H1 (cell line): ENCODE measurements around the gene TBC1D7. TPM values are rescaled to one million over a fixed set of nuclear protein-coding genes. Genes with fewer than 3 reads are reported as not detected.
A peak's percentile ranks its signal among the peaks of the same experiment; 100 is the strongest.

Experiments
- CTCF ChIA-PET: fragments of 300-600 bp; sonication (Branson Sonifier 250); formaldehyde crosslinking; loops from one replicate; lab custom pipeline; 2021; ENCODE audit not compliant: partially characterized antibody; lab: Charles Lee
- POLR2A ChIA-PET: fragments of 300-600 bp; sonication (Branson Sonifier 250); formaldehyde crosslinking; loops from one replicate; lab custom pipeline; 2021; ENCODE audit warnings: inconsistent platforms; ENCODE audit not compliant: partially characterized antibody; lab: Charles Lee
- DNase-seq, 2 experiments: peaks; one replicate each; pipeline versions ENCODE4 v3.0.0 to v3.0.0-alpha.2; 2010 to 2022; ENCODE audit warnings: low spot score in 2 of 2, low read depth in 1 of 2, mixed read lengths in 1 of 2
- FAIRE-seq: peaks from 2 replicates; lab custom pipeline; 2011; peaks lifted over from hg19 to GRCh38; lab: Jason Lieb, UNC
- H2AFZ ChIP-seq: 2 replicates; pipeline ENCODE4 v1.8.1; 2012; ENCODE audit warnings: low read length, inconsistent platforms
- H2AK5ac ChIP-seq: 2 replicates; pipeline ENCODE4 v1.6.1; 2013; ENCODE audit warnings: low read depth, low read length
- H2BK120ac ChIP-seq: replicated peaks from 2 replicates; pipeline ENCODE3; 2013; ENCODE audit warnings: low read depth, low read length, inconsistent platforms
- H2BK12ac ChIP-seq: 2 replicates; pipeline ENCODE4 v1.6.1; 2013; ENCODE audit warnings: low read depth, low read length
- H2BK15ac ChIP-seq: 2 replicates; pipeline ENCODE4 v1.6.1; 2013; ENCODE audit warnings: low read length
- H2BK20ac ChIP-seq: 2 replicates; pipeline ENCODE4 v1.6.1; 2013; ENCODE audit warnings: low read length
- H2BK5ac ChIP-seq: 2 replicates; pipeline ENCODE4 v1.6.1; 2013; ENCODE audit warnings: low read depth, low read length
- H3K14ac ChIP-seq: 2 replicates; pipeline ENCODE4 v1.6.1; 2013; ENCODE audit warnings: inconsistent platforms; ENCODE audit not compliant: insufficient read length
- H3K18ac ChIP-seq: 2 replicates; pipeline ENCODE4 v1.6.1; 2013; ENCODE audit warnings: low read length; ENCODE audit errors: extremely low read depth
- H3K23ac ChIP-seq: 2 replicates; pipeline ENCODE4 v1.6.1; 2013; ENCODE audit warnings: inconsistent platforms; ENCODE audit not compliant: insufficient read length
- H3K23me2 ChIP-seq: 2 replicates; pipeline ENCODE4 v1.6.1; 2013; ENCODE audit warnings: low read depth, low read length
- H3K27ac ChIP-seq: 2 replicates; pipeline ENCODE4 v1.6.1; 2011; ENCODE audit warnings: low read depth, low read length, inconsistent platforms
- H3K27me3 ChIP-seq, 4 experiments: replicated peaks in 1 of 4; 1 replicate in 1 of 4; 2 replicates in 3 of 4; pipeline versions ENCODE4 v1.6.1 to v1.8.1; 2011 to 2013; ENCODE audit warnings: low read length in 3 of 4, mild to moderate bottlenecking in 3 of 4, inconsistent platforms in 2 of 4, mixed read lengths in 2 of 4, moderate library complexity in 1 of 4; ENCODE audit not compliant: control insufficient read depth in 3 of 4, insufficient read depth in 3 of 4; ENCODE audit errors: extremely low read depth in 1 of 4
- H3K36me3 ChIP-seq, 4 experiments: 2 replicates each; pipeline versions ENCODE4 v1.6.1 to v1.8.1; 2011 to 2013; ENCODE audit warnings: mild to moderate bottlenecking in 4 of 4, low read length in 3 of 4, moderate library complexity in 2 of 4, control low read depth in 1 of 4, inconsistent platforms in 1 of 4; ENCODE audit not compliant: insufficient read depth in 4 of 4, control insufficient read depth in 2 of 4
- H3K4ac ChIP-seq: replicated peaks from 2 replicates; pipeline ENCODE3; 2013; ENCODE audit warnings: low read length, low read depth, mixed read lengths, inconsistent platforms; ENCODE audit not compliant: insufficient read length
- H3K4me1 ChIP-seq, 4 experiments: replicated peaks in 1 of 4; 1 replicate in 1 of 4; 2 replicates in 3 of 4; pipeline versions ENCODE4 v1.6.1 to v1.8.1; 2011 to 2013; ENCODE audit warnings: low read length in 3 of 4, inconsistent platforms in 2 of 4, mixed read lengths in 1 of 4; ENCODE audit not compliant: insufficient read depth in 4 of 4, control insufficient read depth in 3 of 4
- H3K4me2 ChIP-seq, 2 experiments: 2 replicates each; pipeline versions ENCODE4 v1.6.1 to v1.8.1; 2011 to 2013; ENCODE audit warnings: low read depth in 2 of 2, low read length in 2 of 2, control low read depth in 1 of 2, inconsistent platforms in 1 of 2, mild to moderate bottlenecking in 1 of 2; ENCODE audit not compliant: insufficient read depth in 1 of 2
- H3K4me3 ChIP-seq, 4 experiments: fragments of 200-600, 300-600 bp in 1 of 4; sonication (generic), shearing (Covaris generic), sonication (Bioruptor Twin) in 1 of 4; 2 replicates each; pipeline versions ENCODE4 v1.5.1 to v1.8.1; 2011 to 2016; ENCODE audit warnings: low read length in 4 of 4, low read depth in 3 of 4, control low read depth in 2 of 4, inconsistent platforms in 2 of 4, mild to moderate bottlenecking in 2 of 4, mixed read lengths in 1 of 4, moderate library complexity in 1 of 4; ENCODE audit not compliant: insufficient read depth in 2 of 4; ENCODE audit errors: extremely low read depth in 1 of 4
- H3K56ac ChIP-seq: replicated peaks from 2 replicates; pipeline ENCODE3; 2013; ENCODE audit warnings: low read depth, mild to moderate bottlenecking, mixed read lengths, low read length, inconsistent platforms; ENCODE audit not compliant: insufficient read length
- H3K79me1 ChIP-seq: 2 replicates; pipeline ENCODE4 v1.6.1; 2013; ENCODE audit warnings: low read depth, low read length, control low read depth
- H3K79me2 ChIP-seq, 2 experiments: 2 replicates each; pipeline versions ENCODE4 v1.6.1 to v1.8.1; 2012 to 2013; ENCODE audit warnings: low read length in 2 of 2, mild to moderate bottlenecking in 2 of 2, inconsistent platforms in 1 of 2; ENCODE audit not compliant: insufficient read depth in 2 of 2, control insufficient read depth in 1 of 2
- H3K9ac ChIP-seq, 4 experiments: replicated peaks in 1 of 4; 1 replicate in 1 of 4; 2 replicates in 3 of 4; pipeline versions ENCODE4 v1.6.1 to v1.8.1; 2011 to 2013; ENCODE audit warnings: low read depth in 3 of 4, low read length in 3 of 4, control low read depth in 2 of 4, mild to moderate bottlenecking in 2 of 4, moderate library complexity in 2 of 4, inconsistent platforms in 1 of 4; ENCODE audit errors: extremely low read depth in 1 of 4
- H3K9me3 ChIP-seq, 2 experiments: 2 replicates each; pipeline versions ENCODE4 v1.6.1 to v1.8.1; 2012 to 2013; ENCODE audit warnings: mild to moderate bottlenecking in 2 of 2, moderate library complexity in 2 of 2, control low read depth in 1 of 2, inconsistent platforms in 1 of 2, low read depth in 1 of 2, low read length in 1 of 2, mixed read lengths in 1 of 2; ENCODE audit not compliant: insufficient read depth in 2 of 2
- H4K20me1 ChIP-seq, 2 experiments: replicated peaks in 1 of 2; 2 replicates each; pipeline versions ENCODE3 to v1.8.1; 2011 to 2013; ENCODE audit warnings: inconsistent platforms in 2 of 2, low read length in 2 of 2, mild to moderate bottlenecking in 1 of 2; ENCODE audit not compliant: insufficient read depth in 2 of 2, control insufficient read depth in 1 of 2
- H4K5ac ChIP-seq: 2 replicates; pipeline ENCODE4 v1.6.1; 2013; ENCODE audit warnings: low read length, low read depth, mixed read lengths, inconsistent platforms; ENCODE audit not compliant: insufficient read length
- H4K8ac ChIP-seq: 2 replicates; pipeline ENCODE4 v1.8.0; 2013; ENCODE audit warnings: mild to moderate bottlenecking, moderate library complexity, low read length, inconsistent platforms; ENCODE audit not compliant: insufficient read depth; ENCODE audit errors: extremely low read depth
- H4K91ac ChIP-seq: replicated peaks from 2 replicates; pipeline ENCODE3; 2013; ENCODE audit warnings: low read length, mixed read lengths, inconsistent platforms; ENCODE audit not compliant: insufficient read length
- CEBPB ChIP-seq: IDR thresholded peaks from 2 replicates; pipeline ENCODE4 v1.6.1; 2012; ENCODE audit warnings: low read depth, low read length
- CTBP2 ChIP-seq: IDR thresholded peaks from 2 replicates; pipeline ENCODE4 v1.7.0; 2011; ENCODE audit warnings: borderline replicate concordance, mild to moderate bottlenecking, moderate library complexity, mixed read lengths, low read length; ENCODE audit not compliant: insufficient read depth, insufficient read length
- PHF8 ChIP-seq: fragments of 200-600 bp; sonication (generic); conservative IDR thresholded peaks from 2 replicates; pipeline ENCODE4 v1.7.1; 2012; ENCODE audit warnings: low read depth, mild to moderate bottlenecking, inconsistent platforms, low read length, moderate library complexity
- POLR2A ChIP-seq, 2 experiments: IDR thresholded peaks; 1 replicate in 1 of 2; 2 replicates in 1 of 2; pipeline ENCODE4 v1.6.1; 2011; ENCODE audit warnings: low read depth in 2 of 2, low read length in 2 of 2, mild to moderate bottlenecking in 2 of 2; ENCODE audit errors: control extremely low read depth in 1 of 2
- TBP ChIP-seq: IDR thresholded peaks from 2 replicates; pipeline ENCODE4 v1.6.1; 2011; ENCODE audit warnings: low read depth, low read length, improper control_type of control experiment
- WGBS, 2 experiments: shearing (Covaris generic) in 1 of 2; methylation state at CpG; one replicate each; pipeline versions ENCODE4 v1.1.6 to v1.1.7; 2013 to 2015; ENCODE audit warnings: low lambda C conversion rate in 2 of 2, mixed read lengths in 2 of 2, inconsistent platforms in 1 of 2, low coverage in 1 of 2, missing lambda C conversion rate in 1 of 2; ENCODE audit not compliant: insufficient replicate concordance in 2 of 2, insufficient coverage in 1 of 2, insufficient read length in 1 of 2; ENCODE audit errors: extremely low coverage in 1 of 2, missing lambda C conversion rate in 1 of 2; 5-methylcytosine and 5-hydroxymethylcytosine counted together
- polyA plus RNA-seq, 7 experiments: library from polyadenylated mRNA; depleted of rRNA in 3 of 7; stranded (reverse) in 5 of 7; unstranded in 2 of 7; fragments of >200 nt in 5 of 7; fragments of 200-250 nt in 2 of 7; gene quantifications; 1 replicate in 5 of 7; 2 replicates in 1 of 7; 4 replicates in 1 of 7; pipeline versions ENCODE4 v1.2.1 to v1.2.3, GENCODE V29; 2011 to 2013; ENCODE audit warnings: missing spikeins in 2 of 7, mixed read lengths in 2 of 7
- total RNA-seq: library from RNA; stranded (reverse); fragmentation: NEBNext Ultra II Directional; extraction: Animal tissue kit (Norgen Biotek cat#: 25700); gene quantifications from 2 replicates; pipeline ENCODE4 v1.2.1, GENCODE V29; 2021

TBC1D7 gene
- total and polyA plus RNA-seq, 2 of the 8 experiments (the other 6 are each of a cell fraction or from before 2014, with no cell fraction given) = 46.1 to 55.2 TPM

- no peak overlapping the region for H2BK12ac ChIP-seq
- H3K4me1 ChIP-seq = no peaks in the 10 kb centered on the region
- DNase-seq (no peak), FAIRE-seq (no peak)
- no peak overlapping the region for H3K18ac ChIP-seq
- H2AFZ ChIP-seq = no peak overlapping the region
- H3K9ac ChIP-seq = no peak overlapping the region
- no peak overlapping the region for H3K27ac ChIP-seq
- no peak overlapping the region for H2BK120ac ChIP-seq
- no peaks in the 10 kb centered on the region for H3K23me2 ChIP-seq
- H3K4me3 ChIP-seq = no peak overlapping the region
- no peak overlapping the region for H4K91ac ChIP-seq
- H4K8ac ChIP-seq = no peak overlapping the region
- H2BK20ac ChIP-seq = no peak overlapping the region
- no peak overlapping the region for H3K23ac ChIP-seq
- H3K79me2 ChIP-seq = no peaks in the 10 kb centered on the region
- H3K4me2 ChIP-seq = no peak overlapping the region
- peaks cover 6 to 70% (median 43%) of the 10 kb centered on the region in 4 experiments for H3K36me3 ChIP-seq
- H3K27me3 ChIP-seq = no peaks in the 10 kb centered on the region
- 16% methylated on average over 1 of the region's 1 CpG; no CpG with 5 or more reads in 1 of the 2 experiments for WGBS, 2 experiments
- CTCF ChIA-PET = interaction anchor here (0.6 kb wide), 1 partner anchor 63 kb away, joined by 3 read pairs; no protein-coding TSS in a partner anchor
- H2BK15ac ChIP-seq = no peak overlapping the region
- H2BK5ac ChIP-seq = no peak overlapping the region
- no peak overlapping the region for H3K4ac ChIP-seq
- no peak overlapping the region for H4K5ac ChIP-seq
- H2AK5ac ChIP-seq = no peak overlapping the region
- no peaks in the 10 kb centered on the region for H3K9me3 ChIP-seq
- POLR2A ChIA-PET = interaction anchor here (0.6 to 3.0 kb wide), 2 partner anchors 10 to 325 kb away, joined by 3 to 14 read pairs; no protein-coding TSS in a partner anchor
- H3K14ac ChIP-seq = no peak overlapping the region
- H3K79me1 ChIP-seq = no peaks in the 10 kb centered on the region
- H4K20me1 ChIP-seq = no peaks in the 10 kb centered on the region
- H3K56ac ChIP-seq = no peak overlapping the region
- TF ChIP-seq TBP = no peak
- no peak for TF ChIP-seq PHF8
- TF ChIP-seq POLR2A (IDR thresholded peaks at IDR 0.05; ENCODE audit: control extremely low read depth in 1 of 2, low read depth in 2 of 2, low read length in 2 of 2) = no peak
- TF ChIP-seq CEBPB = peak; percentile 36; the same call in 1 of the 2 replicates
- no peak for TF ChIP-seq CTBP2
These were observed 17.2 kb downstream of the TBC1D7 start for GRCh38 chr6:13311155-13311554.
